GM18498 (cell line): ENCODE results near the gene NPAS3.

Experiments
- ATAC-seq: cut with Tn5 transposase; IDR thresholded peaks from one replicate; pipeline ENCODE4 v1.9.1; 2021; ENCODE audit warnings: mild to moderate bottlenecking, moderate library complexity; ENCODE audit not compliant: unreplicated experiment

NPAS3 gene

DNA sequence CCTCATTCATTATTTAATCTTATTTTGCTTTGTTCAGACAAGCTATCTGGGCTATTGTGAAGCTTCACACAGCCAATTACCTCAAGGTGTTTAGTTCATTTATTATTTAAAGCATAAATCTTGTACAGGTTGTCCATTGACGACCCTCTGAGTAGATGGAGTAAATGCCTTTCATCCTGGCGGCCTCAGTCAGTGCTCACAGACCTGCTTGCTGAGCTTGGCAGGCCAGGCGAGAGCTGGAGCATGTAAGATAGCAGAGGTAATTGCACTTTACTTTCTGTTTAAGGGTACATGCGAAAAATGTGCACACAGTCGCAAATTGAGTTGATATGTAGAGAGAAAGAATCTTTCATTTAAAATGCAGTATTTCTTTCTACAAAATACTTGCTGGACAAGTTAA, 224.4 kb downstream of the NPAS3 start:
- no peak for ATAC-seq

GRCh38 chr14:33163600-33163999, 224.9 kb downstream of the NPAS3 start:
- ATAC-seq, result no peak

DNA sequence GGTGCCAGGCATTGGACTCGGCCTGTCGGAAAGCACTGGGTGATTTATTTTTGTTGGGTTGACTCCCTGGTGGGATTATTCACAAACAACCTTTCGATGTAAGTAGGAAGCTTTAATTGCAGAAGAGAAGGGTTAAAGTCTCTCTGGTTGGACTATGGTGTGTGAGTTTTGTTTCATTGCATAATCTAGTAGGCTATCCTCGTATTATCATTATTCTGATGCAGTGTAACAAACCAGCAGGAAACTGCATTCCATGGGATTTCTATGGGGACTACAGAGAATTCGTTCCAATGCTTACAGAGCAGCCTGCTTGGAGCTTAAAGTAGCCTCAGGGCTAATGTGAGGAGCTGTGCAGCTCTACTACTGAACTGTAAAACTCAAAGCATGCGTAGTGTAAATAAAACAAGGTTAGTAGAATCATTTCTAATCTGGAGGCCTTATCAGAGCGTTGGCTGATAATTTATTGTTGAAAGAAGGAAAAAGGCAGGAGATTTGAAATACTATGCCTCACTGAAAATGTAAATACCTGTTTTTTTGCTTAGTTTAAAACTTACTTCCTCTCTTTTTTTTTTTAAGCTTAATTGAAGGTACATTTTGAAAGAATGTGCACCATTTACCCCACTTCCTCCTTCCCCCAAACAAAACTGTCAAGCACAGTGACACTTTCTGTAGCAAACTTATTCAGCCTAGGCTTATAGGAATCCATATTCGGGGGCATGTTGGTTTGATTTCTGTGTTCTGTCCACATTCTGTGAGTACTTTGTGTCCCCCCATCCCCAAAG, 226.7 kb downstream of the NPAS3 start:
- no peak for ATAC-seq

GRCh38 chr14:33165926-33166289, 227.2 kb downstream of the NPAS3 start:
- no peak for ATAC-seq

DNA sequence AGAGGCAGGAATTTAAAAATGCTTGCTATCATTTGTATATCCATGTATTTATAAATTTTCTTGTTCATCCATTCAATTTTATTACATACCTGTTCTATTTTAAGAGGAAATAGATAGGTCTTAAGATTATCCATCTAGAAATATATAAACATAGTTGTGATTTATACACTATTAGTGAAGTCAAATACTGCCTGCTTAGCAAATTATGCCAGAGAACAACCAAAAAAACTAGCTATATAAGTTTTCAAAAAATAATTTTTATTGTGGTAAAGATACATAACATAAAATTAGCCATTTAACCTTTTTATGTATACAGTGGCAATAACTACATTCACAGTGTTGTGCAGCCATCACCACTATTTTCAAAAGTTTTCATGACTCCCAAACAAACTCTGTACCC, 237.3 kb downstream of the NPAS3 start:
- no peak for ATAC-seq

GRCh38 chr14:33184587-33184986, 245.9 kb downstream of the NPAS3 start:
- no peak for ATAC-seq

DNA sequence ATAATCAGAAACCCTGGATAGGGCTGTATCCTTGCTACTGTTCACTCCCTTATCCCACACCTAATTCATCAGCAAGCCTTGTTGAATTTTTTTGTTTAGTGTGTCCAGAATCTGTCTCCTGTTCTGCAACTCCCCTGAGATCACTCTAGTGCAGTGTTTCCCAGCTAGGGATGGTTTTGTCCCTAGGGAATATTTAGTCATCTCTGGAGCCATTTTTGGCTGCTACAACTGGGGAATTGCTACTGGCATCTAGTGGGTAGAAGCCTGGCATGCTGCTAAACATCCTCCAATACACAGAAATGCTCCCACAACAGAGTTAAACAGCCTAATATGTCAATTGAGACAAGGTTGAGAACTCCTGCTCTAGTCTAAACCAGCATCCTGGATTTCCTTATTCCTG, 248.0 kb downstream of the NPAS3 start:
- ATAC-seq, result no peak

GRCh38 chr14:33188880-33189279, 250.2 kb downstream of the NPAS3 start:
- no peak for ATAC-seq

- no peak for ATAC-seq
These were observed 253.2 kb downstream of the NPAS3 start for GRCh38 chr14:33191855-33192254.

GRCh38 chr14:33194551-33194950, 255.9 kb downstream of the NPAS3 start:
- no peak for ATAC-seq

- no peak for ATAC-seq
These were observed 260.0 kb downstream of the NPAS3 start for GRCh38 chr14:33198684-33199083.

DNA sequence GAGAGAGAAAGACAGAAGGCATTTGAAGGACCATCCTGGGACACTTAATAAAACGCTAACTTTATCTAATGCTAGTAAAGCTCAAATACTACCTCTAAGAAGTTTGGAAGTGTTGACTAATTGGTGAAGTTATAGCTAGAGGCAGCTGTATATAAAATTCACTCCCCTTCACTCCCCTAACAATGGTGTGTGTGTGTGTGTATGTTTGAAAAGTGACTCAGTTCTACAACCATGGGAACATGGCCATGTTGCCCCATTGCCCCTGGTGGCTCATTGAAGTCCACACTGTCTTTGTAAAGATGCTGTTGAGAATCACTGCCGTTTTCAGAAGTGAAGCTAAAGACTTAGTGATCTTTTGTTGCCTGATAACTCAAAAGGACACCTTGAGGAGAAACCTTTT, 262.4 kb downstream of the NPAS3 start:
- ATAC-seq, result no peak

DNA sequence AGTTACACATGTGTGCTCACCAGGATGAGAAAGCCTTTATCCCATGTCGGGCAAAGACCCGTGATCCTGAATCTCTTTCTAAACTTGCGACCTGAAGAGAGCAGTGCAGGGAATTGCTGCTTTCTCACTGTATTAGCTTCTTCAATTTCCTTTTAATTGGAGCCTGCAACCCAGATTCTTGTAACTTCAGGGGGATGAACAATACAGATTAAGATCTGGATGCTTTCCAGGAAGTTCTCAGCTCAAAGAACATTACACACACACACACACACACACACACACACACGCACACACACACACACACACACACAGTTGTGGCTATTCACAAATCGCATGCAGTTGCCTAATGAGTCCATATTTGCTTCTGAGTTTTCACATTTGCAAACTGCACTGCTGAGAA, 268.3 kb downstream of the NPAS3 start:
- ATAC-seq, result no peak

DNA sequence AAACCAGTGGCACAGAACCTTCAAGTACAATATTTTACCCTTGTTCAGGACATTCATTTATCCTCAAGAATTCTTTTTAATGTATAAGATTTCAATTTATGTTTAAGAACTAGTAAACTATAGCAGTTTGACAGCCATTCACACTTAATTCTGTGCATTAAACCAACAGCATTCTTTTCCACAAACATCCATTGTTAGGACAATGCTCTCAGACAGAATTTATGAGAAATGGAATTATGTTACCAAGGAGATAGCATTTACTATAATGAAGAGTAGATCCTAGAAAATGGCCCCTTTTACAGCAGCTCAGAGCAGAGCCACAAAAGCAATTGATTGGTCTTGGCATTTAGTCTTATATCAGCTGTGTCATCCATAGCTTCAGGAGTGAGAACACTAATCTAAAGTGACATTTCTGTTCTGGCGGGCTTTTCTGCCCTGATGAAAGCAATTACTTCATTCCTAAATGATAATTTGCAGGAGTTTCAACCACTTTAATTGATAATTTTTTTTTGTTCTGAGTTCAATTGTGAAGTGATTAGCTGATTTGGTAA, 268.9 kb downstream of the NPAS3 start:
- no peak for ATAC-seq

GRCh38 chr14:33210311-33210710, 271.6 kb downstream of the NPAS3 start:
- no peak for ATAC-seq

DNA sequence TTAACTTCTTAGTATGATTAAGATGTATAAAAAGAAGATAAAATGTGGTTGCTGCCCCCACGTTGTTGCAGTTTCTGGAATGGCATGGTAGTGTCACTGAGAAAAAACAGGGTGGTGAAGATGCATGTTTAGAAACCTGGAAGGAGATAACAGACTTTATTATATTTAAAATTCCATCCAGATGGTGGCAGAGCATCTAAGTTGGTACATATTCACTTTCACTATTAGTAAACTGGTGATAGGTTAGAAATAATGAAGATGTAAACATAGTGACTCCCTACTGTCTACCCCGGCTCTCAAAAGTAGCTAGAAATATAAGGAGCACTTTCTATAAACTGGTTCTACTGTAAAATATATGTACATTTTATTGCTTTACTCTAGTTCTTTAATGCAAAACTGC, 279.3 kb downstream of the NPAS3 start:
- no peak for ATAC-seq

- no peak for ATAC-seq
These were observed 281.3 kb downstream of the NPAS3 start for GRCh38 chr14:33219957-33220356.

- ATAC-seq, result no peak
These were observed 290.7 kb downstream of the NPAS3 start for GRCh38 chr14:33229269-33229929.

GRCh38 chr14:33230021-33230420, 291.3 kb downstream of the NPAS3 start:
- no peak for ATAC-seq

DNA sequence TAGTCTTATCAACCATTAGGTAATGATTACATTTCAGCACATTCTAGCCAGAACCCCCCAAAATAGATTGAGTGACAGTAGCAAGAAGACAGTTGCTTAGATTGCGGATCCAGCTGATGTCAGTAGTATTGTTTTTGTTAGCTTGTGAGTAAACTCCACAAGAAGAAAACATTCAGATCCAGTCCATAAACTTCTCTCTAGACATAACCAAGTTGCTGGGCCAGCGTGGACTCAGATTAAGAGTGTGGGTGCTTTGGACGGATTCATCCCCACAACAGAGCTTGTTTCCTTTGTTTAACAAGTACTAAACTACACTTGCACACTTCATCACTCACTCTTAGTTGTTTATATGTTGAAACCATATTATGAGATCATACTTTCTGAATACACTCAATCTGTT, 293.4 kb downstream of the NPAS3 start:
- ATAC-seq, result no peak

- no peak for ATAC-seq
These were observed 298.5 kb downstream of the NPAS3 start for GRCh38 chr14:33237115-33237740.

GRCh38 chr14:33239465-33239864, 300.8 kb downstream of the NPAS3 start:
- no peak for ATAC-seq
